Loucy (cell line): ENCODE measurements around the gene PIM3.

ENCODE experiments used
- CTCF ChIP-seq: fragments of 200-600 bp; sonication (generic); conservative IDR thresholded peaks from 2 replicates; pipeline ENCODE4 v1.5.1; 2014; ENCODE audit warnings: mild to moderate bottlenecking, antibody characterized with exemption, low read length
- EZH2phosphoT487 ChIP-seq: fragments of 200-600 bp; IDR thresholded peaks from 2 replicates; pipeline ENCODE4 v1.6.1; 2018; ENCODE audit warnings: antibody characterized with exemption, mild to moderate bottlenecking, moderate library complexity, borderline replicate concordance

DNA sequence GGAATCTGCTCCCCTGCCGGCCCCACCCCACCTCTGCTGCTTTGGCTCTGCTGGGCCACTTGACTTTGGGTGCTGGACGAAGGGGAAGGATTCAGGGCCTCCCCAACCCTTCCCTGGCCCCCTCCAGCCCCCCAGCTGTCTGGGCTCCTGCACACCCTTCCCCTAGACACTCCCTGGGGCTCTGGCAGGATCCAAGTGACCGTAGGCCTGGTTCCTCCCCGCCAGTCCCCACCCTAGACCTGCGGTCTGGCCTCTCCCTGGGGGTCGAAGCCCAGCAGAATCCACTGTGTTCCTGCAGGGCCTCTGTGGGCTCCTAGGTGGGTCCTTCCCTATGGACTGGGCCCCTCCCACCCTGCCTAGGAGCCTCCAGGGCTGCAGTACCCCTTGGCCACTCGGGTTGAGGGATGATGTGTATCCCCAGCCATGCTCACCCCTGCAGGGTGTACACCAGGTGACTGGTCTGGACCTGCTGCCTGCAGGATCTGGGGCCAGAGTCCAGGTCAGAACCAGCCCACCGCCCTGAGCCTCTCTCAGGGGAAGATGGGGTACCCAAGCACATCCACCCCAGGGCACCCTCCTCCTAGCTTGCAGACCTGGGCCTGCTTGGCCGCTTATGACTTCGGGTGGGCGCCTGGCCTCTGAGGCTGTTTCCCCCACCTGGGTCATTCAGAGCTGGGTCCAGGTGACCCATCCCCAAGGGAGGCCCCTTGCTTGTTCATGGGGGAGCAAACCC lies 5.6 kb downstream of the PIM3 start:
- no peak for TF ChIP-seq CTCF
- no peak for TF ChIP-seq EZH2phosphoT487
